WERI-Rb-1 (cell line): ENCODE data around the gene LRATD1.

Experiments used
- DNase-seq: peaks from one replicate; pipeline ENCODE4 v3.0.0-alpha.2; 2020
- H3K27ac ChIP-seq: fragments of 250-450 bp; sonication (Bioruptor Pico); 2 replicates; pipeline ENCODE4 v1.5.1; 2020; ENCODE audit warnings: mild to moderate bottlenecking, moderate library complexity
- H3K27me3 ChIP-seq: fragments of 250-450 bp; sonication (Bioruptor Pico); 2 replicates; pipeline ENCODE4 v1.5.1; 2021; ENCODE audit warnings: mild to moderate bottlenecking, low read depth, moderate library complexity; ENCODE audit not compliant: insufficient read depth, severe bottlenecking
- H3K36me3 ChIP-seq: fragments of 250-450 bp; sonication (Bioruptor Pico); 2 replicates; pipeline ENCODE4 v1.5.1; 2020; ENCODE audit warnings: mild to moderate bottlenecking, moderate library complexity
- H3K4me3 ChIP-seq: 2 replicates; pipeline ENCODE4 v1.5.1; 2011; ENCODE audit warnings: low read depth, mild to moderate bottlenecking, control low read depth, low read length
- H3K9me3 ChIP-seq: fragments of 250-450 bp; sonication (Bioruptor Pico); 2 replicates; pipeline ENCODE4 v1.5.1; 2021; ENCODE audit warnings: mild to moderate bottlenecking, moderate library complexity; ENCODE audit not compliant: severe bottlenecking
- CTCF ChIP-seq: IDR thresholded peaks from 2 replicates; pipeline ENCODE4 v1.5.1; 2011; ENCODE audit warnings: low read depth, mild to moderate bottlenecking, control low read depth, inconsistent platforms, low read length

The LRATD1 gene

DNA sequence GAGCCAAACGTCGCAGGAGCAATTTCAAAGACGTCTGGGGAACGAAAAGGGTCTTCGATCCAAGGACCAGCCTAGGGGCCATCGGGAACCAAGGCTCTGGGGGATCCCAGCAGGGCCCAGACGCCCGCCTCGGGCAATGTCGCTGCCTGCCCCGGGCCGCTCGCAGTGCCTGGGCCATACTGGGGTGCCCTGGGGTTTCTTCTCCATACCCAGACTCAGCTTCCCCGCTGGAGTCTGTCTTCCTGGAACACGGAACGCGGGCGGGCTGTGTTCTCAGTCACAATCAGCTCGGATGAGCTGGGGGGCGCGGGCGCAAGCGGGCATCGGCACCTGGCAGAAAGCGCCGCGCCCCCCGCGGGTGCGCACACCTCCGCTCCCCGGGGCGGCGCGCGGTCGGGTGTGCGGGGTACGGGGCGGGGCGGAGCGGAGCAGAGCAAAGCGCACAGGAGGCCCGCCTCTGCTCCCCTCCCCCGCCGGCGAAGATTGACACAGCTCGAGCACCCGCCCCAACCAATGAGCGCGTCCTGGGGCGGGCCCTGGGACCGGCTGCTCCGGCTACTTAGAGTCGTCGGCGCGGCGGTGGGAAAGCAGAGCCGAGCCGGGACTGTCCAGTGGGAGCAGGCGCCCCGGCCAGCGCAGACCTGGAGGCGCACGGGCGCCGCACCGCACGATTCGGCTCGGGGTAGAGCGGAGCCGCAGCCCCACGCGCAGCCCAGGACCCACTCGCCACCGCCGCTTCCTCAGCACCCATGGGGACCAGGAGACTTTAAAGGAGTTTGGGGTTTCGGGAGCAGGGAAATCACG lies at the start of gene LRATD1:
TSS of gene LRATD1 (plus strand) at position 585 of the 804 bp plus-strand sequence. CDS start 1,263 bp downstream, outside the sequence.
- peak; percentile 97 for DNase-seq
- H3K4me3 ChIP-seq: peak within 1 kb of the TSS; percentile 71

DNA sequence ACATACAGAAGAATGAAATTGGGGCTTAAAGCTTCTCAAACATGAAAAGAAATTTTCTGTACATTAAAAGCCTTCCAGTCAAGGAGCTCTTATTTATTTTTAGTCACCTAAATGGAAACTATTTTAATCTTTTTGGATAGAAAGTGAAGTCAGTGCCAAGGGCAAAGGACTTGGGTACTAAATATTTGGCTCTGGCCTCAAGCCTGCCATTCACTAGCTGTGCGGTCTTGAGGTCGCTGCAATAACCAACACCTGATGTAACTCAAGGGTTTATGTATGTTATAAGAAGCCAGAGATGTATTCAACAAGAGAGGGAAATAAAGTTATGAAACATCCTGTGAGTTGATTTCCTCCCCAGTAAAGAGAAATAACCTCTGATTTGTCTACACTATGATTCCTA lies 49.5 kb upstream of the LRATD1 start:
- no peak for DNase-seq
- Histone ChIP-seq H3K27me3 (no peaks in the 10 kb centered on the region), H3K27ac (no peak overlapping the region), H3K9me3 (no peaks in the 10 kb centered on the region), H3K36me3 (no peaks in the 10 kb centered on the region), H3K4me3 (no peak overlapping the region)
- TF ChIP-seq CTCF: no peak

More for the DNA sequence above, at the start of gene LRATD1:
- TF ChIP-seq CTCF: no peak
- peaks cover 5% of the 10 kb centered on the region for H3K27me3 ChIP-seq
- H3K27ac ChIP-seq: peak within 1 kb of the TSS; percentile 26; the same call in 1 of the 2 replicates
- no peaks in the 10 kb centered on the region for H3K36me3 ChIP-seq
- H3K9me3 ChIP-seq: no peaks in the 10 kb centered on the region

DNA sequence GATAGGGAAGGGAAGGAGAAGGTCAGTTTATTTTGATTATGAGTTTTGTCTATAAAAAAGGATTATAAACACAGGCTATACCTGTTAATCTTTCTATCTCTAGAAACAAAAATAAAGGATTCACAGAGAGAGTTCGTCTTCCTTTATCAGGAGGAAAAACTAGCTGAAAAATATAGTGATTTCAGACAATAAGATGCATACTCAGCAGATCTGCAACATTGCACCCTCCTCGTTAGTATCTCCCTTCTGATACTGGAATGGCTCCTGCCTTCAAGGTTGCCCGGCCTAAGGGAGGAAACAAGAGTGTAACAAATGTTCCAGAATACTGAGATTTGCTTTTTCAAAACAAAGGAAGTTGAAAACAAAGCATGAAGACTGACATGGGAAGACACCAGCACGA lies 48.7 kb upstream of the LRATD1 start:
- Histone ChIP-seq H3K9me3 (no peaks in the 10 kb centered on the region), H3K4me3 (no peak overlapping the region), H3K36me3 (no peaks in the 10 kb centered on the region), H3K27me3 (no peaks in the 10 kb centered on the region), H3K27ac (no peak overlapping the region)
- no peak for DNase-seq
- no peak for TF ChIP-seq CTCF

GRCh38 chr2:14587119-14587518 lies 45.4 kb upstream of the LRATD1 start:
- Histone ChIP-seq H3K27me3 (no peaks in the 10 kb centered on the region), H3K4me3 (no peak overlapping the region), H3K27ac (no peak overlapping the region), H3K9me3 (no peaks in the 10 kb centered on the region), H3K36me3 (no peaks in the 10 kb centered on the region)
- no peak for TF ChIP-seq CTCF
- no peak for DNase-seq

DNA sequence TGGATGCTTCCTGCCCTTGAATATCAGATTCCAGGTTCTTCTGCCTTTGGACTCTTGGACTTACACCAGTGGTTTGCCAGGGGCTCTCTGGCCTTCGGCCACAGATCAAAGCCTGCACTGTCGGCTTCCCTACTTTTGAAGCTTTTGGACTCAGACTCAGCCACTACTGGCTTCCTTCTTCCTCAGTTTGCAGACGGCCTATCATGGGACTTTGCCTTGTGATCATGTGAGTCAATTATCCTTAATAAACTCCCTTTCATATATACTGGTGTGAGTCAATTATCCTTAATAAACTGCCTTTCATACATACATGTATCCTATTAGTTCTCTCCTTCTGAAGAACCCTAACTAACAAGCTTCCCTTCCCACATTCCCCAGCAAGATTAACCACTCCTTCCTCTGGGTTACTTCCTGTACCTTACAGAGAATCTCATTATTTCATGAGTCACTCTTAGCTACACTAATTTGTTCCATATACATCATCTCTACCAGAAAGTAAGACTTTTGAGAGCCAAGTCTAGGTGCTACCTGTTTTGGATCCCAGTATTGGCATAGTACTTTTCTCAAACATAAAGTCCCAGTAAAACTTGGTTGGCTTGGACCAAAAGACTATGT lies 31.3 kb upstream of the LRATD1 start:
- H3K4me3 ChIP-seq: no peak overlapping the region
- no peak for TF ChIP-seq CTCF
- H3K36me3 ChIP-seq: no peaks in the 10 kb centered on the region
- DNase-seq: no peak
- H3K27ac ChIP-seq: no peak overlapping the region
- no peaks in the 10 kb centered on the region for H3K27me3 ChIP-seq
- no peaks in the 10 kb centered on the region for H3K9me3 ChIP-seq
